OCI-LY3 (cell line): ENCODE data around the gene CLDN9.

ENCODE experiments used
- EZH2phosphoT487 ChIP-seq: fragments of 200-600 bp; shearing (Covaris generic); IDR thresholded peaks from 2 replicates; pipeline ENCODE4 v1.6.1; 2018; ENCODE audit warnings: antibody characterized with exemption, mixed run types, low read depth
- TF ChIP-seq, protein P1 (sequence below): fragments of 200-600, 300-600 bp; sonication (generic); IDR thresholded peaks from 2 replicates; pipeline ENCODE4 v1.5.1; 2014; ENCODE audit warnings: antibody characterized with exemption, low read length, low read depth

- TF ChIP-seq, protein P1, sequence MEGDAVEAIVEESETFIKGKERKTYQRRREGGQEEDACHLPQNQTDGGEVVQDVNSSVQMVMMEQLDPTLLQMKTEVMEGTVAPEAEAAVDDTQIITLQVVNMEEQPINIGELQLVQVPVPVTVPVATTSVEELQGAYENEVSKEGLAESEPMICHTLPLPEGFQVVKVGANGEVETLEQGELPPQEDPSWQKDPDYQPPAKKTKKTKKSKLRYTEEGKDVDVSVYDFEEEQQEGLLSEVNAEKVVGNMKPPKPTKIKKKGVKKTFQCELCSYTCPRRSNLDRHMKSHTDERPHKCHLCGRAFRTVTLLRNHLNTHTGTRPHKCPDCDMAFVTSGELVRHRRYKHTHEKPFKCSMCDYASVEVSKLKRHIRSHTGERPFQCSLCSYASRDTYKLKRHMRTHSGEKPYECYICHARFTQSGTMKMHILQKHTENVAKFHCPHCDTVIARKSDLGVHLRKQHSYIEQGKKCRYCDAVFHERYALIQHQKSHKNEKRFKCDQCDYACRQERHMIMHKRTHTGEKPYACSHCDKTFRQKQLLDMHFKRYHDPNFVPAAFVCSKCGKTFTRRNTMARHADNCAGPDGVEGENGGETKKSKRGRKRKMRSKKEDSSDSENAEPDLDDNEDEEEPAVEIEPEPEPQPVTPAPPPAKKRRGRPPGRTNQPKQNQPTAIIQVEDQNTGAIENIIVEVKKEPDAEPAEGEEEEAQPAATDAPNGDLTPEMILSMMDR = no peak
- TF ChIP-seq EZH2phosphoT487 = no peak
These were observed 2.2 kb upstream of the CLDN9 start for GRCh38 chr16:3010510-3010909.
